Glutamatergic neuron (in vitro differentiated cells): ENCODE results near the gene ZBTB21. TPM values are rescaled to one million over a fixed set of nuclear protein-coding genes. Genes with fewer than 3 reads are reported as not detected.

ENCODE experiments used
- DNase-seq: peaks from one replicate; pipeline ENCODE4 v3.0.0; 2022
- H3K27ac Mint-ChIP-seq: one replicate; pipeline ENCODE4 v1.8.0; 2020; ENCODE audit warnings: mild to moderate bottlenecking, mixed read lengths, inconsistent platforms; ENCODE audit not compliant: unreplicated experiment
- H3K27me3 Mint-ChIP-seq: one replicate; pipeline ENCODE4 v1.8.0; 2020; ENCODE audit warnings: mild to moderate bottlenecking, moderate library complexity, mixed read lengths, inconsistent platforms; ENCODE audit not compliant: unreplicated experiment
- H3K36me3 Mint-ChIP-seq: one replicate; pipeline ENCODE4 v1.8.0; 2020; ENCODE audit warnings: mild to moderate bottlenecking, mixed read lengths, inconsistent platforms; ENCODE audit not compliant: unreplicated experiment
- H3K4me1 Mint-ChIP-seq: one replicate; pipeline ENCODE4 v1.8.0; 2020; ENCODE audit warnings: mild to moderate bottlenecking, low read depth, mixed read lengths, inconsistent platforms; ENCODE audit not compliant: unreplicated experiment
- H3K4me3 Mint-ChIP-seq: one replicate; pipeline ENCODE4 v1.8.0; 2020; ENCODE audit warnings: mild to moderate bottlenecking, mixed read lengths, inconsistent platforms; ENCODE audit not compliant: unreplicated experiment
- H3K9me3 Mint-ChIP-seq: one replicate; pipeline ENCODE4 v1.8.0; 2020; ENCODE audit warnings: mild to moderate bottlenecking, moderate library complexity, mixed read lengths, inconsistent platforms; ENCODE audit not compliant: unreplicated experiment
- total RNA-seq: library from RNA; stranded (reverse); fragmentation: NEBNext Ultra II Directional; extraction: Animal tissue kit (Norgen Biotek cat#: 25700); gene quantifications from one replicate; pipeline ENCODE4 v1.2.1, GENCODE V29; 2021; ENCODE audit not compliant: unreplicated experiment
- TF ChIP-seq, protein P1 (sequence below): fragments of 200-600 bp; sonication (generic); IDR thresholded peaks from one replicate; pipeline ENCODE4 v1.5.0; 2021; ENCODE audit not compliant: partially characterized antibody, unreplicated experiment

The ZBTB21 gene
- total RNA-seq, 1 donor from 2014 or later: 21.2 TPM

DNA sequence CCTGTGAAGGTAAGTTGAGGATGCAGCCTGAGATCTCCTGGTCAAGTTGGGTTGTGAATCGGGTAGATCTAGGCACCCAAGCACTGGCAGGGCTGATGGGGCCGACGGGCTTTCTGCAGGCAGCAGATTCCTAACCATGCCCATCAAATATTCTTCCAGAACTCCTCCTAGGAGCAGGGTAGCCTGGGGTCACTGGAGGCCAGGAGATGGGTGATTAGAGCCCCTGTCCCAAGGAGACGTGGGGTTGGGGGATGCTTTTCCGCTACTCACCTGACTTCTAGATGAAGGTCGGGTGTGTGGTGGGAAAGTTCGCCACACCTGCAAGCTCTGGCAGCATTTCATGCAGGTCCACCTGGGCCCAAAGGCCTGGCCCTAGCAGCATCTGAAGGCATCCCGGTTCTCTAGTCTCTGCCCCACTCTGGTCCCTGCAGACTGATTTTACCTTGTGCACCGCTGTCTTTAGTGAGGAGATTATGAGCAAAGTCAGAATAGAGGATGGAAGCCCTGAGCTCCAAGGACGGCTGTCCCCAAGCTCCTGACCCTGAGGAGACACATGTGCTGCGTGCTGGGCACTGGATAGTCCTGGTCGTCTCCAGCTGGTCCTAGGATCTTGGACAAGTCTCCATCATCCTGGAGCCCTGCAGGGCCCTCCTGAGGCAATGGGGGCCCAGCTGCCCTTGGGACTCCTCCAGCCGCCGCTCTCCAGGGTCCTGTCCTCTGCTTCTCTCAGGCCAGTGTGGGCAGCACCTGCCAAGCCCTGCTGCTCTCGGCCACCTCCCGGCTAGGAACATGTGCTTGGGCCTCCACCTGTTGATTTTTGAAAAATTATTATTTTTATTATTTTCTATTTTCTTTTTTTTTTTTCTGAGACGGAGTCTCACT is 34.5 kb downstream of the ZBTB21 start:
- no peak for DNase-seq
- no peaks in the 10 kb centered on the region for H3K4me1 Mint-ChIP-seq

DNA sequence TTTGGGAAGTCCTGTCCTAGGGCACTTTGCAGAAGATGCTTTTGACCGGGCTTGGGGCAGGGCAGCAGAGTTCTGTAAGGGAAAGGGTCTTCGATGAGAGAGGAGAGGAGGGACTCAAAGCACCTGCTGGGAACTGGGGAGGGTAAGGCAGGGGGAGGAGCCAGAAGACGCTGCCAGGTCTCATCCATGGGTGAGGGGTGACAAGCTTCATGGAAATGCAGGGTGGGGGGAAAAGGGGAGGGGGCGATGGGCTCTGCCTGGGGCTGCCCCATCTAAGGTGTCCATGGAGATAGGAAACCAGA is 35.5 kb downstream of the ZBTB21 start:
- Mint-ChIP-seq H3K27ac (no peak overlapping the region), H3K4me3 (no peak overlapping the region), H3K36me3 (peaks cover 16% of the 10 kb centered on the region), H3K4me1 (no peaks in the 10 kb centered on the region), H3K9me3 (peaks cover 8% of the 10 kb centered on the region), H3K27me3 (no peaks in the 10 kb centered on the region)
- no peak for DNase-seq
- TF ChIP-seq, protein P1, sequence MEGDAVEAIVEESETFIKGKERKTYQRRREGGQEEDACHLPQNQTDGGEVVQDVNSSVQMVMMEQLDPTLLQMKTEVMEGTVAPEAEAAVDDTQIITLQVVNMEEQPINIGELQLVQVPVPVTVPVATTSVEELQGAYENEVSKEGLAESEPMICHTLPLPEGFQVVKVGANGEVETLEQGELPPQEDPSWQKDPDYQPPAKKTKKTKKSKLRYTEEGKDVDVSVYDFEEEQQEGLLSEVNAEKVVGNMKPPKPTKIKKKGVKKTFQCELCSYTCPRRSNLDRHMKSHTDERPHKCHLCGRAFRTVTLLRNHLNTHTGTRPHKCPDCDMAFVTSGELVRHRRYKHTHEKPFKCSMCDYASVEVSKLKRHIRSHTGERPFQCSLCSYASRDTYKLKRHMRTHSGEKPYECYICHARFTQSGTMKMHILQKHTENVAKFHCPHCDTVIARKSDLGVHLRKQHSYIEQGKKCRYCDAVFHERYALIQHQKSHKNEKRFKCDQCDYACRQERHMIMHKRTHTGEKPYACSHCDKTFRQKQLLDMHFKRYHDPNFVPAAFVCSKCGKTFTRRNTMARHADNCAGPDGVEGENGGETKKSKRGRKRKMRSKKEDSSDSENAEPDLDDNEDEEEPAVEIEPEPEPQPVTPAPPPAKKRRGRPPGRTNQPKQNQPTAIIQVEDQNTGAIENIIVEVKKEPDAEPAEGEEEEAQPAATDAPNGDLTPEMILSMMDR: no peak

More for the DNA sequence above, 34.5 kb downstream of the ZBTB21 start:
- TF ChIP-seq, protein P1: no peak
- Mint-ChIP-seq H3K27ac (no peak overlapping the region), H3K9me3 (peaks cover 8% of the 10 kb centered on the region), H3K4me3 (no peak overlapping the region), H3K27me3 (no peaks in the 10 kb centered on the region), H3K36me3 (peaks cover 17% of the 10 kb centered on the region)

DNA sequence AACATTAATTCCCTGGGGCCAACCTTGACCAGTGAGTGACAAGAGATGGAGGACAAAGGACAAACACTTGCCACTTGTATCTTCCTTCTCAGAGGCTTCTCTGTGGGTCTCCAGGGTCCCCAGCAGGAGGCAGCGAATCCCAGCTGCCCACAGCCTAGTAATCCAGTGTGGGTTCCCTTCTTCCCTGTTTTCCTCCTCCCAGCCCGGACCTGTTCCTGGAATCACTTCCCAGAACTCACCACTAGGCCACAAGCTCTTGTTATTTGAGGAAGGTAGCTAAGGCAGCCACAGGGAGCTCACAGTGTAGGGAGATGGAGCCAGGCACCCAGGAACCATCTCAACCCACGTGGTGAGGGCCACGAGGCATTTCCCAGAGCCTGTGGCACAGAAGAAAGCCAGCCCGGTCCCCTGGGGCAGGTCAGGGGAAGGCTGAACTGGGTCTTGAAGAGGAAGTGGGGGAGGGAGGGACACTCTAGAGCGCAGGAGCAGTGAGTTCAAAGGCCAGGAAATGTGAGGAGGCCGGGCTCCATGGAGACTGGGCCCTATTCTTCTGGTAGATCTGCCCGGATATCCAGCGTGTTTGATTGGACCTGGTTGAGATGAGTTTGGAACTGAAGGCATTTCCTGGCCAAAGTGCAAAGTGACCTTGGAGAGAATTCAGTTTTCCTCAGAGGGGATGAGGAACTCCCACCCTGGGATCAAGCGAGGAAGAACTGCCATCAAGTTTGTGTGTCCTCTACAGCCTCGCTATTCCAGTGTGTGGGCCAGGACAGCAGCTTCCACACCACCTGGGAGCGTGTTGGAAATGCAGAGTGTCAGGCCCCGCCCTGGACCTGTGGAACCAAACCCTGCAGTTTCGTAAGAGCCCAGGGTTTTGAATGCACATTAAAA is 36.1 kb downstream of the ZBTB21 start:
- H3K27me3 Mint-ChIP-seq: no peaks in the 10 kb centered on the region
- no peak overlapping the region for H3K27ac Mint-ChIP-seq
- peaks cover 8% of the 10 kb centered on the region for H3K9me3 Mint-ChIP-seq
- TF ChIP-seq, protein P1: no peak
- no peak for DNase-seq
- H3K4me3 Mint-ChIP-seq: no peak overlapping the region
- H3K36me3 Mint-ChIP-seq: peaks cover 10% of the 10 kb centered on the region
- H3K4me1 Mint-ChIP-seq: no peaks in the 10 kb centered on the region

DNA sequence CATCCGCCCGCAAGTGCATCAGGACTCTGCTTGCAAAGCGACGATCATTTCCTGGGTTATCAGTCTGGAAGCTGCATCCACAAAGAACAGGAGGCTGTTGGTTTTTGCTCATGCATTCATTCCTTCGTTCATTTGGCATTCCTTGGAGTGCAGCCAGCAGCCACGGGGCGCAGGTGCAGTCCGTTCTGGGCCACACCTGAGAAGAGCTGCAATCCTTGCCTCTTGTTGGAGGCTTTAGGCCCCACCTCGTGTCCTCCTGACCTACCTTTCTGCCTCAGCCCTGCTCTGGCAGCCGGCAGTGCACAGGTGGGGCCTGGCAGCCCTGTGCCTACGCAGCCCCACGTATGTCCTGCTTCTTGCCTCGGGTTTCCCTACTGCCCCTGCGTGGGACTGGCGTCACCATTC is 36.7 kb downstream of the ZBTB21 start:
- no peaks in the 10 kb centered on the region for H3K27me3 Mint-ChIP-seq
- no peak for DNase-seq
- H3K36me3 Mint-ChIP-seq: peaks cover 8% of the 10 kb centered on the region
- TF ChIP-seq, protein P1: no peak
- H3K4me1 Mint-ChIP-seq: no peaks in the 10 kb centered on the region
- H3K27ac Mint-ChIP-seq: no peak overlapping the region
- H3K9me3 Mint-ChIP-seq: peaks cover 8% of the 10 kb centered on the region
- no peak overlapping the region for H3K4me3 Mint-ChIP-seq
